GM10266 (cell line): Measurements from ENCODE around the gene RFX3.

Experiments used
- DNase-seq: peaks from one replicate; pipeline ENCODE4 v3.0.0; 2012; ENCODE audit errors: extremely low spot score
- TF ChIP-seq, protein P1 (sequence below): IDR thresholded peaks from 2 replicates; pipeline ENCODE4 v1.5.1; 2012; ENCODE audit warnings: mild to moderate bottlenecking, low read depth; ENCODE audit not compliant: control insufficient read depth, insufficient read depth; ENCODE audit errors: missing control alignments

The RFX3 gene

DNA sequence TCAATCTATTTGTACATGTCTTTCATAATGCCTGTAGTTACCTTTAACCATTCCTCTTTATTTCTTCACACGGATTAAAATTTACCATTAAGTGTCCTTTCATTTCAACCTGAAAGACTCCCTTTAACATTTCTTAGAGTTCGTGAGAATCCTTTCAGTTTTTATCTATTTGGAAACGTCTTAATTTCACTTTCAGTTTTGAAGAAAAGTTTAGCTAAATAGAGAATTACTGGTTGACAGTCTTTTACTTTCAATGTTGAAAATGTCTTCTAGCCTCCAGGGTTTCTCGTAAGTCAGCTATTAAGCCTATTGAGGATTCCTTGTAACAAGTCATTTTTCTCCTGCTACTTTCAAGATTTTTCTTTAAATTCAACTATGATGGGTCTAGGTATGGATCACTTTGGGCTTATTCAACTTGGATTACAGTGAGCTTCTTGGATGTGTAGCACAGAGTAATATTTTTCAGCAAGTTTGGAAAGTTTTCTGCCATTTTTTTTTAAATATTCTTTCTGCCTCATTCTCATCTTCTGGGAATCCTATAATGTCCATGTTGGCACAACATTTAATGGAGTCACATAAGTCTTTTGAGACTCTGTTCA, 48.5 kb downstream of the RFX3 start:
- TF ChIP-seq, protein P1, sequence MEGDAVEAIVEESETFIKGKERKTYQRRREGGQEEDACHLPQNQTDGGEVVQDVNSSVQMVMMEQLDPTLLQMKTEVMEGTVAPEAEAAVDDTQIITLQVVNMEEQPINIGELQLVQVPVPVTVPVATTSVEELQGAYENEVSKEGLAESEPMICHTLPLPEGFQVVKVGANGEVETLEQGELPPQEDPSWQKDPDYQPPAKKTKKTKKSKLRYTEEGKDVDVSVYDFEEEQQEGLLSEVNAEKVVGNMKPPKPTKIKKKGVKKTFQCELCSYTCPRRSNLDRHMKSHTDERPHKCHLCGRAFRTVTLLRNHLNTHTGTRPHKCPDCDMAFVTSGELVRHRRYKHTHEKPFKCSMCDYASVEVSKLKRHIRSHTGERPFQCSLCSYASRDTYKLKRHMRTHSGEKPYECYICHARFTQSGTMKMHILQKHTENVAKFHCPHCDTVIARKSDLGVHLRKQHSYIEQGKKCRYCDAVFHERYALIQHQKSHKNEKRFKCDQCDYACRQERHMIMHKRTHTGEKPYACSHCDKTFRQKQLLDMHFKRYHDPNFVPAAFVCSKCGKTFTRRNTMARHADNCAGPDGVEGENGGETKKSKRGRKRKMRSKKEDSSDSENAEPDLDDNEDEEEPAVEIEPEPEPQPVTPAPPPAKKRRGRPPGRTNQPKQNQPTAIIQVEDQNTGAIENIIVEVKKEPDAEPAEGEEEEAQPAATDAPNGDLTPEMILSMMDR: no peak
- DNase-seq: no peak

DNA sequence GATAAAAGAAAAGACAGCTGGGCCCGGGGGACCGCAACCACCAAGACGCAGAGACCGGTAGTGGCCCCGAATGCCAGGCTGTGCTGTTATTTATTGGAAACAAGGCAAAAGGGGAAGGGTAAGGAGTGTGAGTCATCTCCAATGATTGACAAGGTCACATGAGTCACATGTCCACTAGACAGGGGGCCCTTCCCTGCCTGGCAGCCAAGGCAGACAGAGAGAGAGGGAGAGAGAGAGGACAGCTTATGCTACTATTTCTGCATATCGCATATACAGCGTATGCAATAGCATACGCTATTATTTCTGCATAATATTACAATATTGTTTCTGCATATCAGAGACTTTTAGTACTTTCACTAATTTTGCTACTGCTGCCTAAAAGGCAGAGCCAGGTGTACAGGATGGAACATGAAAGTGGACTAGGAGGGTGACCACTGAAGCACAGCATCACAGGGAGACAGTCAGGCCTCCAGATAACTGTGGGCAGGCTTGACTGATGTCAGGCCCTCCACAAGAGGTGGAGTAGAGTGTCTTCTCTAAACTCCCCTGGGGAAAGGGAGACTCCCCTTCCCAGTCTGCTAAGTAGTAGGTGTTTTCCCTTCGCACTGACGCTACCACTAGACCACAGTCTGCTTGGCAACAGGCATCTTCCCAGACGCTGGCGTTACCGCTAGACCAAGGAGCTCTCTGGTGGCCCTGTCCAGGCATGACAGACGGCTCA, 50.3 kb downstream of the RFX3 start:
- TF ChIP-seq, protein P1: peak; percentile 21
- no peak for DNase-seq

DNA sequence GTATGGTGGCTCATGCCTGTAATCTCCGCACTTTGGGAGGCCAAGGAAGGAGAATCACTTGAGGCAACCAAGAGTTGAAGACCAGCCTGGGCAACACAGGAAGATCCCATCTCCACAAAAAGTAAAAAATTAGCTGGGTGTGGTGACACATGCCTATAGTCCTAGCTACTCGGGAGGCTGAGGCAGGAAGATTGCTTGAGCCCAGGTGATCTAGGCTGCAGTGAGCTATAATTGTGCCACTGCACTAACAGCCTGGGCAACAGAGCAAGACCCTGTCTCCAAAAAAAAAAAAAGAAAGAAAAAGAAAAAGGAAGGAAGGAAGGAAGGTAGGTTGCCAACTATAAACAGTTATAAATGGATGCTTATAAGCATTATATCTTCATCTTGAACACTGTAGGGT, 51.0 kb downstream of the RFX3 start:
- no peak for DNase-seq
- TF ChIP-seq, protein P1: no peak

DNA sequence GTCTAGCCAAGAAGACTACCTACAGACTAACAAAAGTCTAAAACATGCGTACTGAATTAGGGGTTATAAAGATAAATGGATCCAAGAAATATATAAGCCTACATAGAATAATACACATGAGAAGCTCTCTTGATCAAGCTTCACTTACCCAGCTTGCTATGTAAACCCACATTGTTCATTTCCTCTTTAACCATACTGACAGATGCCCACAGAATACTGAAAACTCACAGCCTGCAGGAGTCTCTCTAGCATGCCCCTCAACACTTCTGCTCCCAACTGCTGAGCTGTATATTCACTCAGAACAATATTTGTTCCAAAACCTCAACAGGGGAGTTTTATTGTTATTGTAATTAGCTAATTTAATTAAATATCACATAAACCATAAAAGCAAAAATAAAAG, 52.4 kb downstream of the RFX3 start:
- TF ChIP-seq, protein P1: no peak
- no peak for DNase-seq

DNA sequence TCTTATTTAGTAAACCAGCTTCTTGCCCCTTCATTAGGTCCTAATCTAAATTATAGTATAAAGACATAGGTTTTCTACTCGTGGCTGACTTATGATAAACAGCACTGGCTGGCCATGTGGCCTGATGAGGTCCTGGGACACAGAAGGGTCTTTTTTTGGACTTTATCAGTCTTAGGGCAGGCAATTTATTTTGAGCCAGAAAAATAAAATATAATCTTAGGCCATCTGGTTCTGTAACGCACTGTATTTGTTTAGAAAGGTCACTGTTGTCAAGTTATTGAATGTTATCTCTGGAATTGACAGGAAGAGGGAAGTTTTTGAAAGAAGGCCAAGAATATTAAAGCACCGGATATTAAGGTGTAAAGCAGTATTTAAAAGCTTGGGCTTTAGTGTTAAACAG, 53.9 kb downstream of the RFX3 start:
- TF ChIP-seq, protein P1: no peak
- no peak for DNase-seq

DNA sequence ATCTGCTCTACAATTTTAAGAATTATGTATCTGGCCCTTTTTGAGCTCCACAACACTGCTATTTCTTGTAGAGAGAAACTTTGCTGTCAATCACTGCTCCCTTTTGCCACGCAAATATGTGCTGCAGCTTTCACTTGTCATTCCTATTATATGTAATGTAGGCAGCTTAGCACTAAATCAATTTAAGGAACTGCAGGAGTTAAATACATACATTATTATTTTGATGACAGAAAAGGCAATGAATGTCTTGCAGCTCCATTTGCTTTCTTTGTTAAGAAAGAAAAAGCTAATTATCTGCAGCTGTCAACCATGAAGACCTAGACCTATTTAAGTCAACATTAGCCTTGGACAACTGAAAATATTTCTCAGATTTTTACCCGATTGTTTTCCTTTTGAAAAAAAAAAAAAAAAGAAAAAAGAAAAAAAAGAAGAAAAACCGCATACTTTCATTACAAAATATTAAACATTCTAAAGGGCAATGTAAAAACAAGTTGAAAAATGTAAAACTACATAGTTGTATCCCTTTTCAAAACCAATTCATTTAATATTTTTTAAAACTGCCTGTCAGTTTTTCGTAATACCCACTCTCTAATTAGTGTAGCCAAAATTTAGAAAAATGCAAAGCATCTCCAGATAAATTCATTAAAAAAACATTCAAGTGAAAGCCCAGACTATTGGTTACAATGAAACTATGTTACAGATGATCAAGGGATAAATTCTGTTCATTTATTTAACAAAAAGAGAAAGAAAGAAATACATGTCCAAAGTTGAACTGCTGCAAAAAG, 57.2 kb downstream of the RFX3 start:
- TF ChIP-seq, protein P1: no peak
- no peak for DNase-seq
